Measurements from ENCODE around the gene SCGB3A1.

SCGB3A1 gene

DNA sequence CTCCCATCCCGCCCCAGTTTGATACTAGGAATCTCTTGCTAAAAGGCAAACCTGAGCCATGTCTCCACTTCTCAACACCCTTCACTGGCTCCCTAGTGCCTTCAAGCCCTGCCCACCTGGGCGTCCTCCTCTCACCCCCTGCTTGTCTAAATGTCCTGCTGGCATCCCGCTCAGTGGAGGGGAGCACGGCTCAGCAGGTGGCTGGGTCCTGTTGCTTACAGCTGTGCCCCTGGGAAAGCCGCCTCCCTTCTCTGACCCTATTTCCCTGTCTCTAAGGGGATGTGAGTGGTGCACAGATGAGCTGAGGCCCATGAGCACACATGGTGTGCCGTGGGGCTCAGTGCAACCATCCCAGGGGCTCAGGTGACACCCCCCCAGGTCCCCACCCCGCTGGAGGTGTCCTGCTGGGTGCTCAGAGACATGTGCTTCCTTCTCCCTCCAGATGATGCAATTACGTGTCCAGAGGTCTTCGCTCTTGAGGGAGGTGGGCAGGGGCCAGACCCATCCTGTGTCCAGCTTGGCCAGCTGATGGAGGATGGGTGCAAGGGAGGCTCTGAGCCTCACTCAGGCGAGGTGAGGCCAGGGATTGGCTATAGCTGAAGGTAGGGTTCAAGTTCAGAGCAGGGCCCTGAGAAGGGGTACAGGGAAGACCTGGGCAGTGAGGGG is 34.0 kb upstream of the SCGB3A1 start:
- no peak for DNase-seq (ENCODE audit: low spot score)

DNA sequence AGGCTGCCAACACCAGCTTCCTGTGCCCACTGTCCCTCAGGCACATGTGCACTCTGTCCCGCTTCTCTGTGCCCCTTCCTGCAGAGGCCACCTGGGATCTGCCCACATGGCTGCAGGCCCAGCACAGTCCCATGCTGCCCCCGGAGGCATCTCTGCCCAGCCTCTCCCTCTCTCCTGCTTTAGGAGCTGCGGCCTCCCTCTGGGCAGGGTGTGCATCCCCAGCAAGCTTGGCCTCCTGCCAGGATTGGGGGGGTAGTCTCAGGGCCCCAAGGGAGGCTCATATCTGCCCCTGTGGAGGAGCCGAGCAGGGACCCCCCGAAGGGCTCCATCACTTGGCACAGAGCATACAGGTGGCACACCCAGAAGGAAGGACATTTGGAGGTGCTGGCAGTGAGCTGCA is 33.3 kb upstream of the SCGB3A1 start:
- DNase-seq (ENCODE audit: low spot score), result no peak

GRCh38 chr5:180623844-180624243 is 32.5 kb upstream of the SCGB3A1 start:
- DNase-seq (ENCODE audit: low spot score), result no peak

DNA sequence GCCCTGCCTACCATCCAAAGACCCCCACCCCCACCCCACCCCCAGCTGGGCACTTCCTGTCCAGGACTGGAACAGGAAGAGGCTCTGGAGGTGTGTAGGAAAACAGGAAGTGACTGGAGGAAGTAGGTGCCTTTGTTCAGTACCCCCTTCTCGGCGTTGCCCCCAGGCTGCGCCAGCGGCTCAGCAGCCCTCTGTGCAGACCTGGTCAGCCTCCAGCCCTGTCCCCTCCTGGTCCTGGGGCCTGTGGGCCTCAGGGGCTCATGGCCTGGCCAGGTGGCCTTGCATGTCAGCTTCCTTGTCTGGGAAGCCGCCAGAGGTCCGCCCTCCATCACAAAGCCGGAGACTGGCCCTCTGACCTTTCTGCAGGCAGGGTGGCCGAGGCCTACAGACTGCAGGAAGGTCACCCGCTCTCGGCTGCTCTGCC is 32.1 kb upstream of the SCGB3A1 start:
- DNase-seq (ENCODE audit: low spot score), result no peak

DNA sequence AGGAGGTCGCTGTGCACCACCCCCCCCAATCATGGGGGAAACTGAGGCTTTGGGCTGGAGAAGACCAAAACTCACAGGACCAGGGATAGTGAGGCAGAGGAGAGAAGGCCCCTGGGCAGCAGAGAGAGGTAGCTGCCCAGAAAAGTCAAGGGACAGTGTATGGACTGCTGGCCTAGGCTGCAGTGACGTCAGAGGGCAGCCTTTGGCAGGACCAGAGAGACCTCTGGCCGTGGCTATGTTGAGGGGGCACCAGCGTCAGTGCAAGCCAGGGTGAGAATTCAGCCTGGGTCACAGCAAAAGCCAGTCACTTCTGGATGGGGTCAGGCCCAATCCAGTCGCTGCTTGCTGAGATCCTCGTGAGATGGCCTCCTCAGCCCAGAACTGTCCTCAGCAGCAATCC is 31.6 kb upstream of the SCGB3A1 start:
- DNase-seq (ENCODE audit: low spot score), result no peak

GRCh38 chr5:180621311-180621710 is 30.0 kb upstream of the SCGB3A1 start:
- no peak for DNase-seq (ENCODE audit: low spot score)

DNA sequence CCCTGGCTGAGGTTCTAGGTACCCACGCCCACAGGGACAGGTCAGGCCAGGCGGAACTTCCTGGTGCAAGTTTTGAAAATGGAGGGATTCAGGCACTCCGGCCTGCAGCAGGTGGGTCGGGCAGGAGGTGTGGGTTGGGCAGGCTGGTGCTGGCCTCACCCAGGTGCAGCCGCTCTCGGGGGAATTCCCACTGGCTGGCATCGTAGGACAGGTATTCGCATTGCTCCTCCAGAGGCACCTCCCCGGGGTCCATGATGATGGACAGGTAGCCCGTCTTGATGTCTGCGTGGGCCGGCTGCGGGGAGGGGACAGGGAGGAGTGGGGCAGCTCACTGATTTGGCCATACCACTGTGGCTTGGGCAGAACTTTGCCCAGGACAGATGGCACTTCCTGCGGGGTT is 28.7 kb upstream of the SCGB3A1 start:
- no peak for DNase-seq (ENCODE audit: low spot score)

DNA sequence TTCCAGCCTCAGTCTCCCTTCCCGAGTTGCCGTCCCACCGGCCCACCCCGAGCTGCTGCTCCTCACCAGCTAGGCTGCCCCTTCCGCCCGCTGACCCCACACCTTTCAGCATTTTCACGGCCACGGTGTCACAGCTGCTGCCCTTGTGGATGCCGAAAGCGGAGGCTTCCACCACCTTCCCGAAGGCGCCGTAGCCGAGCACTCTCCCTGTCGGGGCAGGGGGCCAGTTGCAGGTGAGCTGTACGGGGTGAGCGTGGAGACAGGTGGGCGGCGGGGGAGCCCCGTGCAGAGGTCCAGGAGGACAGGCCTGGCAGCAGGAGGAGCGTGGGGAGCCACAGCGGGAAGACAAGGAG is 28.2 kb upstream of the SCGB3A1 start:
- no peak for DNase-seq (ENCODE audit: low spot score)

- peak; percentile 75 for DNase-seq (ENCODE audit: low spot score)
Measured at GRCh38 chr5:180618829-180619562, 27.7 kb upstream of the SCGB3A1 start.

- DNase-seq (ENCODE audit: low spot score), result no peak
Measured at GRCh38 chr5:180618487-180618828, 27.2 kb upstream of the SCGB3A1 start.

GRCh38 chr5:180613814-180614188 is 22.5 kb upstream of the SCGB3A1 start:
- DNase-seq (ENCODE audit: low spot score), result no peak

DNA sequence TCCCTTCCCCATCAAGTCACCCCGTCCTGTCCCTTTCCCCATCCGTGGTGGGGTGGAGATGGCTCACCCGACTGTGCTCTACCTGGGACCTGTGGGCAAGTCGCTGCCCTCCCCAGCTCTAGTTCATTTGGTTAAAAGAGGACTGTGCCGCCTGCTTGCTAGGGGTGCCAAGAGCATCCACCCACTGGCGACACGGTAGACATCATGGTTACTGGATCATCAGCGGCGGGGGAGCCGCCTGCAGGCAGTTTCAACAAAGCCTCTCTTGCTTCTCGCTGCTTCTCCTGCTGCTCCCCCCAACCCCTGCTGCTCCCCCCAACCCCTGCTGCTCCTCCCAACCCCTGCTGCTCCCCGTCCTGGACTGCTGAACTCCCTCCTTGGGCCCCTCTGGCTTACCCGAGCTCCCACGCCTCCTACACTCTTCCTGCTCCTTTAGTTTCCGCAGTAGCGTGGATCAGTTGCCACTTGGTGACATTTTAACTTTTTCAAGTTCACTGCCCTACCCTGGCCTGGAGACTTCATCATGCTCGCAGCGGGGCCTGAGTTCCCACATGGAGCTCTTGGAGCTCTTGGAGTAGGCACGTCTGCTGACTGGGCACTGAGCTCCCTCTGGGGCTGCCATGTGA is 22.0 kb upstream of the SCGB3A1 start:
- DNase-seq (ENCODE audit: low spot score), result no peak

DNA sequence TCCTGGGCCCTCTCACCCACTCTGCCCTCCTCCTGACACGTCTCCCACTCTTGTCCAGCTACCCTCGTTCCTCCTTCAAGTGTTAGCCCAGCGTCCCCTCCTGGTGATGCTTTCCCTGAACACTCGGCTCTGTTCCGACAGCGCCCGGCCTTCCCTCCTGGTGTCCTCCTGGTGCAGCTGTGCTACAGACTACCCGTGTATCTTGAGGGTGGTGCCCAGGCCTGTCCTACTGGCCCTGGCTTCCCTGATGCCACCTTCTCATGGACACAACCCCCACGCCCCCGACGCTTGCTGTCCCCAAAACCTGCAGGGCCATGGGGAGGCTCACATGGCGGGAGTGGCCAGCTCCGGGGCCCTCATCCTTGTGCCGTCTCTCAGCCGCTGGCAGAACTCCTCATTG is 21.4 kb upstream of the SCGB3A1 start:
- no peak for DNase-seq (ENCODE audit: low spot score)

GRCh38 chr5:180611140-180611850 is 20.0 kb upstream of the SCGB3A1 start:
- no peak for DNase-seq (ENCODE audit: low spot score)

- no peak for DNase-seq (ENCODE audit: low spot score)
Measured at GRCh38 chr5:180609817-180610550, 18.7 kb upstream of the SCGB3A1 start.

GRCh38 chr5:180609386-180609785 is 18.1 kb upstream of the SCGB3A1 start:
- no peak for DNase-seq (ENCODE audit: low spot score)

DNA sequence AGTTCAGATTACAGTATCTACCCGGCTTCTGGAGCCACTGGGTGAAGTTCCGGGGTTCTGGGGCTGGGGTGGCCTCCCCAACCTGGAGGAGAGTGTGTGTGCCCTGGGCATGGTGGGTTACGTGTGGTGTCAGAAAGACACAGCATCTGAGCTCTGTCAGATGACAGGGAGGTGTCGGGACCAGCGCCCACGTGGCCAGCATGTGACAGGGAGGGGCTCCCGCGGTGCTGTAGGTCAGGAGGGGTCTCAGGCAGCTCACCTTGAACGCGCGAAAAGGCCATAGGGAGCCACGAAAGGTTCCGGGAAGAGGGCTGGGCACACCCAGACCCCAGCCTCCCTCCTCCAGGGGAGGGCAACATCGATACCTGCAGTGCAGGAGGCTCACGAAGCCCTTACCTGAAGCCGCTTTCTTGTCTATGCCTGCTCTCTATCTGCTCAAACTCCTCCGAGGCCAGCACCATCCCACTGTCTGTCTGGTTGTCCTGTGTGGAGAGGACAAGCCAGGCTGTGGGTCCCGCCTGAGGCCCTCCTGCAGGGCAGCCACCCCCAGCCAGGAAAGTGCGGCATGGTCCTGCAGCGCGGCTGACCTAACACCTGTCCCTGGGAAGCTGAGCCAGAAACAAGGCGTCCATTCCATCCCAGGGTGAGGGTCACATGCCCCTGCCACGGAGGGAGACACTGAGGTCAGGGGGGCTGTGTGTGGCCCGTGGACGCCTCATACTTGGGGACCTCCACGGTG is 17.4 kb upstream of the SCGB3A1 start:
- no peak for DNase-seq (ENCODE audit: low spot score)

GRCh38 chr5:180607861-180608571 is 16.7 kb upstream of the SCGB3A1 start:
- no peak for DNase-seq (ENCODE audit: low spot score)

DNA sequence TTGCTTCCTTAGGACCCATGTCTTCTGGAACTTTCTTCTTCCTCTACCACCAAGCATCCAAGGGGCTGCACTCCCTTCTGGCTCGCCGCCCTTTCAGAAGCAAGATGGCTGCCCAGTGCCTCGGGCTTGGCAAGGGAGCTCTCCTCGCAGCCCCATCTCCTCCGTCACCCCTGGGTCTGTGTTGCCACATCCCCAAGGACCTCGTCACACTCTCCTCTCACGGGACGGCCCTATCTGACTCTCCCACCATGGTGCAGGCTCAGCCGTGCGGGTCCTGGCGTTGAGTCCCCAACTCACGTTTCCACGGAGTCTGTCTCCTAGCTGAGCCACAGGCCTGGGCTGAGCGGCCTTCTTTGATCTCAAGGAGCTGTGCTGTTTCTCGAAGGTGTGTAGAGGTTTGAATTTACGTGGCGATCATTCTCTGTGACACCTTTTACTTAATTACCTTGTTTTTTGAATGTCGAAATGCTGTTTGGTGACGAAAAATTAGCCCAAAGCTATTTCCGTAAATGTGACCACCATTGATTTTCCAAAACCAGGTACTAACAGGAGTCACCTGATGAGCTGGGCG is 15.0 kb upstream of the SCGB3A1 start:
- no peak for DNase-seq (ENCODE audit: low spot score)

DNA sequence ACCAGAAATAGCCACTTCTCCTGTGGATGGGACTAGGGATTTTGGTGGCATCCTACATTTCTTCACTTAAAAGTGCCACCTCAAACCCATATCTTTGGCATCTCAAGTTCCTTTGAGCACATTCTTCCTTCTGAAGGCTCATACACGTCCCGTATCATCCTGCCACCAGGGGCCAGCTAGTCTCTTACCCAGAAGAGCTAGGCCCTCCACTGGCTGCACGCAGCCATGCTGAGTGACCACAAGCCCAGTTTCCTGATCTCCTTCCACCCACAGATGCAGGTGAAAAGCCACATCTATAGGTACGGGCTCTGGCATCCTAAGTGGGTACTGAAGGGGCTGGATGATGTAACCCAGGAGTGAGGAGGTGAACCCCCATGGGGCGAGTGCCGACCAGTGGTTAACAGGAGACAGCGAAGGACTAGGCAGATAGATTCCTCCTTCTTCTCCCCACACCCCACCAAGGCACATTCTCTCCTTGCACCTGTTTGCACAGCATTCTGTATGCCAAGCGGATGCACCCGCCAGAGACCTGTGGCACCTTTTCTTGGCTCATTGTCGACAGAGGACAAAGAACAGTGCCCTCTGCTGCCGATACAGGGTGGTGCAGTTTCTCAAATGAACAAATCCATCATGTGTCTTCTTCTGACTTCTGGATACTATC is 14.4 kb upstream of the SCGB3A1 start:
- DNase-seq (ENCODE audit: low spot score), result peak; percentile 73
